ENCODE measurements around the gene ZC3HAV1L.

DNA sequence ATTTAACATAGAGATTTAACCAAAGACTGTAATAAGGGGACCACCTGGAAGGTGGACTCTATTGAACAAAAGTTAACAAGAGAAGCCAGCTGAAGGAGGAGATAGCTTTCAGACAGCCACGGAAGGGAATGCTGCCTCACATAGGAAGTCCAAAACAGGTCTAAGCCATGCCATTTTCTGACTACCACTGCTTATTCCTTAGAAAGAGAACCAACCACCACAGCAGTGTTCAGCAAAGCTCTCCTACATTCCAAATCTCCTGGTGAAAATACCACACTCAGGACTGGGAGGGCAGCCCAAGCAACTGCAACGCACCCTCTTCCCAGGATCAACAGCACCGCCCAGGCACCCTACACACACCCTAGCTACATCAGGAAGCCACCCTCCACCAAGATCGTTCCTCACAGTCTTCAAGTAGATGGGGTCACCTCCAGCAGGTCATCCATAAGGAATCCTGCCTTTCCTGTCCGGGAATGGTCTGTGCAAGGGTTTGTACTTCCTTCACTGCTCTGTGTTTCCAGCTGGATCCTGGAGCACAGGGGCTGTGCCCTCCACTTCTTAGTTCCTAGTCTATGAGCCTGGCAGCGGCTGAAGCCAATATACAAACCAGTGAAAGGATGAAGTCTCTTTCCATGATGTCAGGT is 57.2 kb downstream of the ZC3HAV1L start:
- TF ChIP-seq EZH2 (IDR thresholded peaks at IDR 0.05; ENCODE audit: low read depth, unreplicated experiment) (no peak), ZNF331 (CRISPR knock-in tag; IDR thresholded peaks at IDR 0.05; ENCODE audit: low read depth) (no peak)
- TF ChIP-seq, protein P1, sequence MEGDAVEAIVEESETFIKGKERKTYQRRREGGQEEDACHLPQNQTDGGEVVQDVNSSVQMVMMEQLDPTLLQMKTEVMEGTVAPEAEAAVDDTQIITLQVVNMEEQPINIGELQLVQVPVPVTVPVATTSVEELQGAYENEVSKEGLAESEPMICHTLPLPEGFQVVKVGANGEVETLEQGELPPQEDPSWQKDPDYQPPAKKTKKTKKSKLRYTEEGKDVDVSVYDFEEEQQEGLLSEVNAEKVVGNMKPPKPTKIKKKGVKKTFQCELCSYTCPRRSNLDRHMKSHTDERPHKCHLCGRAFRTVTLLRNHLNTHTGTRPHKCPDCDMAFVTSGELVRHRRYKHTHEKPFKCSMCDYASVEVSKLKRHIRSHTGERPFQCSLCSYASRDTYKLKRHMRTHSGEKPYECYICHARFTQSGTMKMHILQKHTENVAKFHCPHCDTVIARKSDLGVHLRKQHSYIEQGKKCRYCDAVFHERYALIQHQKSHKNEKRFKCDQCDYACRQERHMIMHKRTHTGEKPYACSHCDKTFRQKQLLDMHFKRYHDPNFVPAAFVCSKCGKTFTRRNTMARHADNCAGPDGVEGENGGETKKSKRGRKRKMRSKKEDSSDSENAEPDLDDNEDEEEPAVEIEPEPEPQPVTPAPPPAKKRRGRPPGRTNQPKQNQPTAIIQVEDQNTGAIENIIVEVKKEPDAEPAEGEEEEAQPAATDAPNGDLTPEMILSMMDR (conservative IDR thresholded peaks at IDR 0.05; ENCODE audit: low read depth in 2 of 2): no peak
- TF ChIP-seq, protein P2, sequence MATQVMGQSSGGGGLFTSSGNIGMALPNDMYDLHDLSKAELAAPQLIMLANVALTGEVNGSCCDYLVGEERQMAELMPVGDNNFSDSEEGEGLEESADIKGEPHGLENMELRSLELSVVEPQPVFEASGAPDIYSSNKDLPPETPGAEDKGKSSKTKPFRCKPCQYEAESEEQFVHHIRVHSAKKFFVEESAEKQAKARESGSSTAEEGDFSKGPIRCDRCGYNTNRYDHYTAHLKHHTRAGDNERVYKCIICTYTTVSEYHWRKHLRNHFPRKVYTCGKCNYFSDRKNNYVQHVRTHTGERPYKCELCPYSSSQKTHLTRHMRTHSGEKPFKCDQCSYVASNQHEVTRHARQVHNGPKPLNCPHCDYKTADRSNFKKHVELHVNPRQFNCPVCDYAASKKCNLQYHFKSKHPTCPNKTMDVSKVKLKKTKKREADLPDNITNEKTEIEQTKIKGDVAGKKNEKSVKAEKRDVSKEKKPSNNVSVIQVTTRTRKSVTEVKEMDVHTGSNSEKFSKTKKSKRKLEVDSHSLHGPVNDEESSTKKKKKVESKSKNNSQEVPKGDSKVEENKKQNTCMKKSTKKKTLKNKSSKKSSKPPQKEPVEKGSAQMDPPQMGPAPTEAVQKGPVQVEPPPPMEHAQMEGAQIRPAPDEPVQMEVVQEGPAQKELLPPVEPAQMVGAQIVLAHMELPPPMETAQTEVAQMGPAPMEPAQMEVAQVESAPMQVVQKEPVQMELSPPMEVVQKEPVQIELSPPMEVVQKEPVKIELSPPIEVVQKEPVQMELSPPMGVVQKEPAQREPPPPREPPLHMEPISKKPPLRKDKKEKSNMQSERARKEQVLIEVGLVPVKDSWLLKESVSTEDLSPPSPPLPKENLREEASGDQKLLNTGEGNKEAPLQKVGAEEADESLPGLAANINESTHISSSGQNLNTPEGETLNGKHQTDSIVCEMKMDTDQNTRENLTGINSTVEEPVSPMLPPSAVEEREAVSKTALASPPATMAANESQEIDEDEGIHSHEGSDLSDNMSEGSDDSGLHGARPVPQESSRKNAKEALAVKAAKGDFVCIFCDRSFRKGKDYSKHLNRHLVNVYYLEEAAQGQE (IDR thresholded peaks at IDR 0.05; ENCODE audit: unreplicated experiment): no peak

All from GM23338 (cell line).